SK-N-SH treated with all-trans-retinoic acid at 6 μM for 48 hours (cell line): ENCODE results near the gene FCGR1A.
"Not testable (repeated sequence)": the region's sequence is repeated elsewhere in the genome, so short reads cannot be mapped to it uniquely, and the experiment has no call there.

Source experiments
- ARNTL ChIP-seq: fragments of 450-650 bp; formaldehyde crosslinking; IDR thresholded peaks from 2 replicates; pipeline ENCODE4 v1.5.0; 2020; ENCODE audit warnings: low read depth, mild to moderate bottlenecking, moderate library complexity, borderline replicate concordance
- BACH2 ChIP-seq: fragments of 250-450 bp; sonication (Bioruptor Pico); IDR thresholded peaks from 2 replicates; pipeline ENCODE4 v1.9.0; 2021; ENCODE audit warnings: mild to moderate bottlenecking, borderline replicate concordance
- ESRRG ChIP-seq: fragments of 250-450 bp; sonication (Bioruptor Pico); IDR thresholded peaks from 2 replicates; pipeline ENCODE4 v1.6.1; 2021; ENCODE audit warnings: mild to moderate bottlenecking
- GLIS3 ChIP-seq: fragments of 250-450 bp; sonication (Bioruptor Pico); IDR thresholded peaks from 2 replicates; pipeline ENCODE4 v1.5.0; 2020; ENCODE audit warnings: mild to moderate bottlenecking, moderate library complexity
- TOX ChIP-seq: fragments of 250-450 bp; sonication (Bioruptor Pico); IDR thresholded peaks from 2 replicates; pipeline ENCODE4 v1.8.0; 2021; ENCODE audit warnings: mild to moderate bottlenecking, moderate library complexity, borderline replicate concordance
- TSHZ2 ChIP-seq: fragments of 250-450 bp; sonication (Bioruptor Pico); IDR thresholded peaks from 2 replicates; pipeline ENCODE4 v1.5.0; 2020; ENCODE audit warnings: mild to moderate bottlenecking, moderate library complexity
- ZNF8 ChIP-seq: fragments of 450-650 bp; formaldehyde crosslinking; IDR thresholded peaks from 2 replicates; pipeline ENCODE4 v1.5.0; 2020; ENCODE audit warnings: mild to moderate bottlenecking, moderate library complexity

- TF ChIP-seq ZNF8 (CRISPR knock-in tag); ESRRG (CRISPR knock-in tag); TSHZ2 (CRISPR knock-in tag); BACH2 (CRISPR knock-in tag); ARNTL (CRISPR knock-in tag); GLIS3; TOX: not testable (repeated sequence)
Measured at GRCh38 chr1:149753466-149753865, 29.0 kb upstream of the FCGR1A start.
